GM19468 (cell line): Measurements from ENCODE around the gene ATG10.

ENCODE experiments used
- ATAC-seq: cut with Tn5 transposase; IDR thresholded peaks from one replicate; pipeline ENCODE4 v1.9.1; 2021; ENCODE audit warnings: mild to moderate bottlenecking, moderate library complexity, moderate number of reproducible peaks; ENCODE audit not compliant: unreplicated experiment; ENCODE audit errors: extremely low read depth

ATG10 gene

GRCh38 chr5:82158755-82159413 is 187.1 kb downstream of the ATG10 start:
- ATAC-seq: no peak

DNA sequence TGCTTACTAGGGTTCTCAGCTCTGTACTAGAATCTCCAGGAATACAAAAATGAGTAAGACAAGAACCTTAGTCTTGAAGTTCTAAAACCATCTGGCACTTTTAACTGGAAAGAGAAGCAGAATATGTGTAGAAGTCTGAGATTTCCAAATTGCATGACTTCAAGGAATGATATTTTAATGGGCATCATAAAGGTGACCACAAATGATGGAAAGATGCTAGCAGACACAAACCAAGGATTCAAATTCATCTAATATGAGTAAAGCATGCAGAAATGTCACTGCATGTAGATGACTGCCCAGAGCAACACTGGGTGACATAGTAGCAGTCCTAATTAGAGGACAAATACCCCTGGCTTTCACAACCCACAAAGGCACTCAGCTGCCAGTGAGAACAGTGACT is 189.1 kb downstream of the ATG10 start:
- ATAC-seq: no peak

GRCh38 chr5:82162573-82162972 is 190.8 kb downstream of the ATG10 start:
- ATAC-seq: no peak

DNA sequence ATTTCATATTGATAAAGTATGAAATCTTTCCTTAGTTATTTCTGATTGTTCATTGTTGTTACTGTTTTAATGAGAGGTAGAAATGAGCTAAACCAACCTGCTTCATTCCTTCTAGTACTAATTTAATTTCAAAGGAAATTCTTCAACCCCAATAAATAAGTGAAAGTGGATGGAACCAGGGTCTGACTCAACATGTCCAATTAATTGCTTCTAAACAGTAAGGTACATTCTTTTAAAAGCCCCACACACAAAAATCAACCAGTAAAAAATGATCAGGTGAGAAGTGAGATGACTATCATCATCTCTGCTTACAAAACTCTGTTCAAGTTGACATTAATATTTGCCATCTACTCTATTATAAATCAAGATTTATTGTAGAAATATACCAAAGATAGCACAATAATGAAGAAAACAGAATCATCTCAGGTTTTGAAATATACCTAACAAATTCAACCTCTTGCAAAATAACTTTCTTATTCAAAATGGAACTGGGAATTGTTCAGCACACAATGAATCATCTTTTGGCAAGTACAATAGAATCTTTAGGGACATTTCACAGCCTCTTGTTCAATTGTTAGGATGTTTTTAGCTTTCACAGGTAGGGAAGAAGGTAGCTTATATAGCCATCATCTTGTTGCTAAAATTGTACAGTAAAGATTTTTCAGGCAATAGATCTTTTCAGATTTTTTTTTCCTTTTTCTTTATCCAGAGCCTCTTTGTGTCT is 191.8 kb downstream of the ATG10 start:
- ATAC-seq: no peak

GRCh38 chr5:82164176-82164976 is 192.6 kb downstream of the ATG10 start:
- no peak for ATAC-seq

GRCh38 chr5:82164977-82165713 is 193.3 kb downstream of the ATG10 start:
- ATAC-seq: no peak

DNA sequence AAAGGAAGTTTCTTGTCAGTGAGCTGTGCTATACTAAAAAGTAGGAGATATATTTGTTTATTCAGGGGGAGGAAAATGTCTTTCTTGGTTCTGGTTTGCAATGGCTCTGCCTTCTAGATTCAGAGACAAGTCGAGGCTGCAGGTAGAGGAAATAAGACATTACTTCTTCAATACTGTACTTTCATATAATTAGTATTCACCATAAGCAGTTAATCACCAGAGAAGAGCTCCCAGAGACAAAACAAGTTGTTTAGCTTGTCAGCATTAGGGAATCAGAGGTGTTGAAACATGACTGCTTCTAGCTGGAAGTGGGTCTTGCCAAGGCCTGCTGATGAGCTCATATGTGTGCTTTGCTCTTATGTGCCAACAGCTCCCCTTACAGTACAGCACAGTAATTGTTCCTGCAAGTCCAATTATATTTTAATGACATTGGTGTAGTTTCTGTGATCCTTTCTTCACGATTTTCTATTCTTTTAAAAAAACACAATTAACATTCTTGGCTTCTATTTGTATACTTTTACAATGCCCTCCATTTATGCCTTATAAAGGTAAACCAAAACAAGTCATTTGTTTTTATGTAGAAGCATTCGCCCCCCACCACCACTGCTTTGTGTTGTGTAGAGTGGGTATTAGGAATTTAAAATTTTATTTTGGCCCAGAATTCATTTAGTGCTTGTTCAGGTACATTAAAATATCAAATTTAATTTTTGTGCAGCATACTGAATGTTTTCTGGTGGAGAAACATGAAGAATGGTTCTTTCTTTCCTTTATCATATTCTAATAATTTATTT is 194.1 kb downstream of the ATG10 start:
- ATAC-seq: peak; percentile 89

DNA sequence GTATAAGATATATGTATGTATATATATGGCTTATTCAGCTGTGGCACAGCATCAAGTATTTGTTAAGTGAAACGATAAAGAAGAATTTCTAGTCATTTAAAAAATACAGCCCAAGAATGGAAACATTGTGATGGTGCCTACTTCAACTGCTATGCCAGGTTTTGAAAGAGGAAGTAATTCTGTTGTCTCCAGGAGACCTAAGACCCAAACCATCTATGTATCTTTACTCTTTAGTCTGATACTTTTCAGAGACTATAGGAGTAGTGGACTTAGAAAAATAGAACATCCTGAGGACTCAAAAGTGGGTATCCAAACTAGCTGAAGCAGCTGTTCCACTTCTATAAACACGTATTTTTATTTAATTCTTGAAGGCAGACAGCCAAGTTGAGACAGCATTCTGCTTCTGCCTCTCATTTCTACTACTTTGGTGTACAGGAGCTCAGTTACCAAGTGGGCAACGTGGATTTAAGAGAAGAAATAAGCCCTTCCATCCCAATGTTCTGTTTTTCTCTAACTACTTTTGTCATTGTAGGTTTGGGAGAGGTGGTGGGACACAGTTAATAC is 195.6 kb downstream of the ATG10 start:
- ATAC-seq: no peak

DNA sequence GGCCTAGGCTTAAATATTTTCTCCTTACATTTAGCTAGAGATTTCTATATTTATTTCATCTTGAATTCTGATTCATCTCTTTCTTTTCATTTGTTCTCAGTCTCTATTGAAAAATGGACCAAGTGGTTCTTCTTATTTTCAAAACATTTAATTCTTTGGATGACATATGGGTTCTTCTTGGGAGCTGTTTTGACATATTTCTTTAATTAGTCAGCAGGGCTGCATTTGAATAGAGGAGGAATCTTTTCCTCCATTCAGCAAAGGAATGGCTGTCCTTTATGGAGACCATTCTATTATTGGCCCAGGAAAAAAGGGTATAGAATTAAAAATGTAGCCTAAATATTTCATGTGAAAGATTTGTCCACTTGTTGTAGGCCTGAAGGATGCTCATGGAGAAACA is 196.5 kb downstream of the ATG10 start:
- no peak for ATAC-seq

DNA sequence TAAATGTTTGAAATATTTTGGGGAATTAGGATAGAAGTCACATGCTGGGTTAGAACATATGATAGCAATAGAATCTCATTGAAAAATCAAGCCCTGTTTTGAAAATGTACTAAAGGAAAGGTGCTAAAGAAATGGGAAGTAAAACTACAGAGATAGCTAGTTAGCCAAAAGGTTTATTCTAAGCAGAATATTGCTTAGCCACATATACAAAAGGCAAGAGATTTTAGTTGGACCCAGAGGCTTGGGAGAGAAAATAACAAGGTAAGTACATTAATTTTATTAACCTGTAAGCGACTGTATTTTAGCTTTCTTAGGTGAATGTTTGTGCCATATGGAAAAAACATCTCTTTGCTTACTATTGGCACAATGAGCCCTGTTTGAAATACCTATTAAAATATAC is 198.1 kb downstream of the ATG10 start:
- no peak for ATAC-seq

- ATAC-seq: peak; percentile 98
Measured at GRCh38 chr5:82174128-82174918, 202.5 kb downstream of the ATG10 start.

DNA sequence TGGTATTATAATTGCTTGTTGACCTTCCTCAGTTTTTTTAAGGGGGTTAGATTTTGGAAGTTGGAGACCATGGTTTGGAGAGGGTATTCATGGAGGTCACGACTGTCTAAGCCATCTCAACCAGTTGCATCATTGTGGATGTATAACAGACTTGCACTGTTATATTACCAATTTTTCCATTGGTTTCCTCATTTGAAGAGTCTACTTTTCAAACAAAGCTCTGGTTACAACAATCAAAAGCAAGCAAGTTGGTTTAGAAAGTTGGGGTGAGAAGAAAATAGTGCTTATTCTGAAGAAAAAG is 203.0 kb downstream of the ATG10 start:
- ATAC-seq: no peak

DNA sequence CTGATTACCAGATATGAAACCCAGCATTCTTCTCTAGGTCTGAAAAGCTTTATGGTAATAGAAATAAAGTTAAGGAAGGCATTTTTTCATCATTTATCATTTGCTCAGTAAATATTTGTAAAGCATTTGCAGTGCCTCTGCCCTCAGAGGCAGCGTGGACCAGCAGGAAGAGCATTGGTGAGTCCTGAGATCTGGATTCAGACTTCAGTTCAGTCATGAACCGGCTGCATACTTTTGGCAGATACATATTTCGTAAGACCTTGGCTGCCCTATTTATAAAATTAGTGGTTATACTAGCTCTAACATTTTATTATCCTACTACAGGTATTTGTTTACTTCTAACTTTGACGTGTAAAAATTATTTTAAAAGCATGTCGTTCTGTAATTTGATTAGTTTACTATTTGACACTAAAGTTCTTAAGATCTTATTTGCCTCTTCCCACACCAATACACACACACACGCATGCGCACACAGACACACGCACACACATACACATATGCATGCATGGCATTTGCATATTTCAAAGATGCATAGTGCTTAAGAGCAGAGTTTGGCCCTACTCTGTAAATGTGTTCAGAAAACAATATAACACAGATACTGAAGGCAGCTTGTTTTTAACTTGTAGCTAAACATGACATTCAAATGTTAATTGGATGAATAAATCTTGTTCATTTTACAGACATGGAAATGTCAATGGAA is 204.4 kb downstream of the ATG10 start:
- no peak for ATAC-seq

DNA sequence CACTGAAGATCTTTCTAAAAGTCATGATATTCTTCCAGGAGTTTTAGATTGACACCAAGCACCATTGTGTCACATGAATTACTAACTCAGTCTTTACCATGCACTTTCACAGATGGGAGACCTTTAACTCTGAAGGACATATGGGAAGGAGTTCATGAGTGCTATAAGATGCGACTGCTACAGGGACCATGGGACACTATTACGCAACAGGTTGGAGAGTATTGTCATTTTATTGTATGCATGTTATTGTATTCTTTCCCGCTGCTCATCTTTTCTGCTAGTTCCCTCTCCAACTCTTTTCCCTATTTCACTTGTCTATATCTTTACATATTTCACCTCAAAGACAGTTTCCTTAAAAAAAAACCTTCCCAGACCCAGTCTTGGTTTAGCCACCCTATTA is 206.6 kb downstream of the ATG10 start:
- no peak for ATAC-seq

DNA sequence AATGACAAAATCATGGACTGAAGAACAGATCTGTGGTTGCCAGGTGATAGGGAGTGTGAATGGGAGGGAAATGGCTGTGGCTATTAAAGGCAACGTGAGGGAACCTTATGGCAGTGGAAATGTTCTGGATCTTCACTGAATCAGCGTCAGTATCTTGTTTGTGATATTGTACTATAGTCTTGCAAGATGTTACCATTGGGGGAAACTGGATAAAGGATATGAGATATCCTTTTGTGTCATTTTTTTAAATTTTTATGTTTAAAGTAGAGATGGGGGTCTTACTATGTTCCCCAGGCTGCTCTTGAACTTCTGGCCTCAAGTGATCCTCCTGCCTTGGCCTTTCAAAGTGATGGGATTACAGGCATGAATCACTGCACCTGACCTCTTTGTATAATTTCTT is 210.8 kb downstream of the ATG10 start:
- no peak for ATAC-seq

DNA sequence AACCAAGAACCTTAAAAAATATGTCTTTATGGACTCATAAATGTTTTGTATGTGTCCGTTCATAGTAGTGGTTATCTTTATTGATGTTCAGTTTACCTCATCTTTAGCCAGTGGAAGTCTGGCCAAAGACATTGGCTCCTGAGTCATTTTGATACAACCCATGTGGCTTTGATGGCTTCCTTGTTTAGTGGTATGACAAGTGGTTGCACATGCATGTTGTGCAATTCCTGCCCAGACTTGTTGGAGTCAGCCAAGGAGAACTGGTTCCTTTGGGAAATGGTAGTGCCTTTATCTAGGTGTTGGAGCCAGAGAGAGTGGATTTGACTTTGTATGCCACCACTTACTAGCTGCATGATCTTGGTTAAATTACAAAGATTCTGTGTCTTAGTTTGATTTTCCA is 212.0 kb downstream of the ATG10 start:
- no peak for ATAC-seq

DNA sequence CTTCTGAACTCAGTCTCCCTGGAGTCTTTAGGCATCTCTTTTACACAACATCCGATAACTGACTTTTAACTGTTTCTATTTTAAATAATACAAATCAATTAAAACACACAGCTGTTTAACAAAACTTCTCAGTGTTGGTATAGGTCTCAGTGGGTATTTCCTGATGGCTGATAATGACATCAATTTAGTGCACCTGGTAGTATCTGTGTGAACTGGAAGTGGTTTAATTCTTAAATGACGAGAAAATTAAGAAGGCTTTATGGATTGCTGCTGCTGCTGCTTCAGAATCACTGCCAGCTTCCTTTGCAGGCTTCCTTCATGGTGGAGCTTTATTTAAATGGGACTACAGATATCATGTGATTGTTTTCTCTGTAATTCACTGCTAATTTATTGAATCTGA is 214.0 kb downstream of the ATG10 start:
- ATAC-seq: no peak

DNA sequence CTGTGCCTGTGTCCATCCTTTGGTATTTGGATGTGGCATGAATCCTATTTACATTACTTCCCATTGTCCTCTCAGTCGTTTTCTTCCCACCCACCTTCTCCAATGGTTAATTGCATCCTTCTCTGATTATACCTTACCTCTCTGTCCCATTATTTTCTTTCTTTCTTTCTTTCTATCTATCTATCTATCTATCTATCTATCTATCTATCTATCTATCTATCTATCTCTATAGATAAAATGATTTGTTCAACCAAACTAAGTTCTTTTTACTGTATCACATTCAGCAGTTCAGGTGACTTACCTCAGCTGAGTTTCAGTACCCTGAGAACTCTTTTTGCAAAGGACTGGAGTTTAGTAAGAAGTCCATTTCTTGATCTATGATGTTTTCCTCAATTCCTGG is 225.7 kb downstream of the ATG10 start:
- no peak for ATAC-seq
